ENCODE measurements around the gene LEMD2. TPM values are rescaled to one million over a fixed set of nuclear protein-coding genes. Genes with fewer than 3 reads are reported as not detected.

Gene LEMD2
- total and polyA plus RNA-seq, 2 donors (not counting 1 experiment from before 2014, with no cell fraction given): 25.7 to 61.9 TPM

- H3K4me3 ChIP-seq (replicated peaks in 1 of 4; ENCODE audit: control extremely low read depth in 1 of 4, insufficient read depth in 1 of 4, low read depth in 3 of 4, low read length in 4 of 4): no peak overlapping the region
- no peak overlapping the region for H2AFZ ChIP-seq (ENCODE audit: low read length)
- H3K27ac ChIP-seq (ENCODE audit: insufficient read depth, low read length): no peak overlapping the region
- DNase-seq (ENCODE audit: low read depth in 2 of 2): no peak
- TF ChIP-seq EZH2 (IDR thresholded peaks at IDR 0.05; ENCODE audit: low read length, missing control alignments): no peak
- H3K9ac ChIP-seq (ENCODE audit: insufficient read depth, low read length): no peak overlapping the region
- H3K9me3 ChIP-seq (ENCODE audit: control insufficient read depth, insufficient read depth, low read depth, low read length): no peaks in the 10 kb centered on the region
- H3K4me1 ChIP-seq (ENCODE audit: control insufficient read depth, extremely low read depth, insufficient read depth, low read length): no peaks in the 10 kb centered on the region
- no peaks in the 10 kb centered on the region for H3K36me3 ChIP-seq (ENCODE audit: control insufficient read depth, insufficient read depth, low read length)
- H3K27me3 ChIP-seq (ENCODE audit: control insufficient read depth, insufficient read depth, low read length): peaks cover 24% of the 10 kb centered on the region
- no peaks in the 10 kb centered on the region for H4K20me1 ChIP-seq (ENCODE audit: control insufficient read depth, extremely low read depth, insufficient read depth, low read length)
- no peaks in the 10 kb centered on the region for H3K79me2 ChIP-seq (ENCODE audit: control insufficient read depth, insufficient read depth, low read length)
- no peak overlapping the region for H3K4me2 ChIP-seq (ENCODE audit: extremely low read depth, insufficient read depth, low read length)
Observed at GRCh38 chr6:33725891-33726673, 62.8 kb downstream of the LEMD2 start.

GRCh38 chr6:33725222-33725621, 63.7 kb downstream of the LEMD2 start:
- no peaks in the 10 kb centered on the region for H3K4me1 ChIP-seq (ENCODE audit: control insufficient read depth, extremely low read depth, insufficient read depth, low read length)
- H3K9ac ChIP-seq (ENCODE audit: insufficient read depth, low read length): no peak overlapping the region
- H3K79me2 ChIP-seq (ENCODE audit: control insufficient read depth, insufficient read depth, low read length): no peaks in the 10 kb centered on the region
- no peak overlapping the region for H3K4me2 ChIP-seq (ENCODE audit: extremely low read depth, insufficient read depth, low read length)
- no peak overlapping the region for H3K4me3 ChIP-seq (replicated peaks in 1 of 4; ENCODE audit: control extremely low read depth in 1 of 4, insufficient read depth in 1 of 4, low read depth in 3 of 4, low read length in 4 of 4)
- H3K36me3 ChIP-seq (ENCODE audit: control insufficient read depth, insufficient read depth, low read length): no peaks in the 10 kb centered on the region
- H4K20me1 ChIP-seq (ENCODE audit: control insufficient read depth, extremely low read depth, insufficient read depth, low read length): no peaks in the 10 kb centered on the region
- TF ChIP-seq CTCF (conservative IDR thresholded peaks at IDR 0.05 in 1 of 2, IDR thresholded peaks at IDR 0.05 in 1 of 2; ENCODE audit: low read depth in 1 of 2, low read length in 2 of 2) (no peak), EZH2 (IDR thresholded peaks at IDR 0.05; ENCODE audit: low read length, missing control alignments) (no peak)
- no peak for DNase-seq (ENCODE audit: low read depth in 2 of 2)
- H3K27ac ChIP-seq (ENCODE audit: insufficient read depth, low read length): no peak overlapping the region
- H2AFZ ChIP-seq (ENCODE audit: low read length): no peak overlapping the region
- no peaks in the 10 kb centered on the region for H3K9me3 ChIP-seq (ENCODE audit: control insufficient read depth, insufficient read depth, low read depth, low read length)
- H3K27me3 ChIP-seq (ENCODE audit: control insufficient read depth, insufficient read depth, low read length): peaks cover 28% of the 10 kb centered on the region

- TF ChIP-seq CTCF (conservative IDR thresholded peaks at IDR 0.05 in 1 of 2, IDR thresholded peaks at IDR 0.05 in 1 of 2; ENCODE audit: low read depth in 1 of 2, low read length in 2 of 2) (no peak), EZH2 (IDR thresholded peaks at IDR 0.05; ENCODE audit: low read length, missing control alignments) (no peak)
- Histone ChIP-seq H4K20me1 (ENCODE audit: control insufficient read depth, extremely low read depth, insufficient read depth, low read length) (no peaks in the 10 kb centered on the region), H3K4me3 (replicated peaks in 1 of 4; ENCODE audit: control extremely low read depth in 1 of 4, insufficient read depth in 1 of 4, low read depth in 3 of 4, low read length in 4 of 4) (no peak overlapping the region), H3K4me2 (ENCODE audit: extremely low read depth, insufficient read depth, low read length) (no peak overlapping the region), H2AFZ (ENCODE audit: low read length) (no peak overlapping the region), H3K27me3 (ENCODE audit: control insufficient read depth, insufficient read depth, low read length) (peaks cover 28% of the 10 kb centered on the region), H3K4me1 (ENCODE audit: control insufficient read depth, extremely low read depth, insufficient read depth, low read length) (no peaks in the 10 kb centered on the region), H3K79me2 (ENCODE audit: control insufficient read depth, insufficient read depth, low read length) (no peaks in the 10 kb centered on the region), H3K9me3 (ENCODE audit: control insufficient read depth, insufficient read depth, low read depth, low read length) (no peaks in the 10 kb centered on the region), H3K36me3 (ENCODE audit: control insufficient read depth, insufficient read depth, low read length) (no peaks in the 10 kb centered on the region), H3K9ac (ENCODE audit: insufficient read depth, low read length) (no peak overlapping the region), H3K27ac (ENCODE audit: insufficient read depth, low read length) (no peak overlapping the region)
- no peak for DNase-seq (ENCODE audit: low read depth in 2 of 2)
Observed at GRCh38 chr6:33724102-33725023, 64.6 kb downstream of the LEMD2 start.
